Central memory CD8-positive, alpha-beta T cell (primary cell): Measurements from ENCODE around the gene CASTOR1.

ENCODE experiments used
- ATAC-seq: fragments of 150-1000 bp; cut with Tn5 transposase; replicated peaks from 2 replicates; pipeline ENCODE4 v1.10.0; 2022; ENCODE audit warnings: mild to moderate bottlenecking, moderate FRiP score, moderate number of reproducible peaks; ENCODE audit not compliant: poor library complexity, severe bottlenecking; ENCODE audit errors: extremely low read depth
- DNase-seq, 2 donors: peaks; one replicate each; pipeline ENCODE4 v3.0.0; 2021; ENCODE audit warnings: low spot score in 2 of 2
- H3K27ac Mint-ChIP-seq: one replicate; pipeline ENCODE4 v1.8.0; 2022; ENCODE audit warnings: low read depth, mild to moderate bottlenecking, moderate library complexity, mixed read lengths
- H3K27me3 Mint-ChIP-seq: one replicate; pipeline ENCODE4 v1.8.0; 2022; ENCODE audit warnings: mixed read lengths
- H3K36me3 Mint-ChIP-seq: one replicate; pipeline ENCODE4 v1.8.0; 2022; ENCODE audit warnings: mild to moderate bottlenecking, moderate library complexity, mixed read lengths; ENCODE audit not compliant: insufficient read depth
- H3K4me1 Mint-ChIP-seq: one replicate; pipeline ENCODE4 v1.8.0; 2022; ENCODE audit warnings: mixed read lengths
- H3K4me3 Mint-ChIP-seq: one replicate; pipeline ENCODE4 v1.8.0; 2022; ENCODE audit warnings: mild to moderate bottlenecking, moderate library complexity, mixed read lengths
- H3K9me3 Mint-ChIP-seq: one replicate; pipeline ENCODE4 v1.8.0; 2022; ENCODE audit warnings: mixed read lengths

CASTOR1 gene

DNA sequence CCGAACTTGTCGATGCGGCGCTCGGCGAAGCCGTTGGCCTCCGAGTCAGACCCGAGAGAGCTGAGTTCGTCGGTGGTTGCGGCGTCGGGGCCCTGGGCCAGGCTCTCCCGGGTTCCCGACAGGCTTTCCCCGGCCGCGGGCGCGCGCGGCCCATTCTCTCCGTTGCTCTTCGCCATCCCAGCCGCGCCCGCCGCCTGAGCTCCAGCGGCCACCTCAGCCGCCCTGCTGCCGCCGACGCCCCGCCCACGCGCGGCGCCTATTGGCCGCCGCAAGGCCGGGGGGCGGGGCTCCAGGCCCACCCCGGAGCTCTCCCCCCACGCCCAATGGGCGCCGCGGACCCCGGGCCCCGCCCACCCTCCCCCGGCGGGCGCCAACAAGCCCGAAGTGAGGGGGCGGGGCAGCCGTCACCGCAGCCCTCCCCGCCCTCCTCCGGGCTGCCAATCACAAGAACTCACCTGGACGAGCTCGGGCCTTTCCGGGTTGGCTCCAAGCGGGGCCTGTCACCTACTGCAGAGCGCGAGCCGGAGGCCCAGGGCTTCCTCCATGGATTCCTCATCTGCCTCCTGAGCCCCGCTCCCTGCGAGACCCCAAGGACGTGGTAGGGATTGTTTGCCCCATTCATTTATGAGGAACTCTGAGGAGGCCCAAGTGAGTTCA is 37.5 kb upstream of the CASTOR1 start, which contains the start of gene TBC1D10A:
TBC1D10A (minus strand) TSS at position 236 of the 657 bp plus-strand sequence; CDS start at position 176, 60 bp downstream.
- Mint-ChIP-seq H3K4me3 (peak within 1 kb of the TSS; percentile 92), H3K9me3 (no peaks in the 10 kb centered on the region), H3K27ac (peak within 1 kb of the TSS; percentile 90), H3K36me3 (peaks cover 11% of the 10 kb centered on the region), H3K27me3 (no peaks in the 10 kb centered on the region), H3K4me1 (peaks cover 46% of the 10 kb centered on the region)
- DNase-seq, result peak; percentile 76 to 83
- ATAC-seq, result peak; percentile 88

DNA sequence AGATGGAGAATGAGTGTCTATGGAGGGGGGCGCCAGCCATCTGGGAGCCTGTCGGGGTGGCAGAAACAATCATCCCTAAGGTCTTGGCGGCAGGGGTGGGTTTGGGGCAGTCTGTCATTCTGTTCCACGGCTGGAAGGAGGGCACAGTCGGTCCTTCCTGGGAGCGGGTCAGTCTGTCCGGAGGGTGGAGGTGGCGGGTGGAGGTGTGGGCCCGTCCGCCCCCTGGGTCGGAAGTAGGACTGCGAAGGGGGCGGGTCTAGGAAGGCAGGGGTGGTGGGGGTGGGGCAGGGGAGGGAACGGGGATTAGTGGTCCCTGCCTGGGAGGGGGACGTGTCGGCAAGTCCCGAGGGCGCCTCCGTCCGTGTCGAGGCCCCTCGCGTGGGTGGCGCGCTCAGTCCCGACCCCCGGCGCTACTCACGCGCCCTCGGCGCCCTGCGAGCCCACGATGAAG is 37.0 kb upstream of the CASTOR1 start:
- ATAC-seq (peak; percentile 24), DNase-seq (no peak)
- Mint-ChIP-seq H3K36me3 (peaks cover 11% of the 10 kb centered on the region), H3K4me1 (peaks cover 51% of the 10 kb centered on the region), H3K9me3 (no peaks in the 10 kb centered on the region), H3K27me3 (no peaks in the 10 kb centered on the region), H3K4me3 (peak overlapping the region; percentile 92), H3K27ac (peak overlapping the region; percentile 74)

DNA sequence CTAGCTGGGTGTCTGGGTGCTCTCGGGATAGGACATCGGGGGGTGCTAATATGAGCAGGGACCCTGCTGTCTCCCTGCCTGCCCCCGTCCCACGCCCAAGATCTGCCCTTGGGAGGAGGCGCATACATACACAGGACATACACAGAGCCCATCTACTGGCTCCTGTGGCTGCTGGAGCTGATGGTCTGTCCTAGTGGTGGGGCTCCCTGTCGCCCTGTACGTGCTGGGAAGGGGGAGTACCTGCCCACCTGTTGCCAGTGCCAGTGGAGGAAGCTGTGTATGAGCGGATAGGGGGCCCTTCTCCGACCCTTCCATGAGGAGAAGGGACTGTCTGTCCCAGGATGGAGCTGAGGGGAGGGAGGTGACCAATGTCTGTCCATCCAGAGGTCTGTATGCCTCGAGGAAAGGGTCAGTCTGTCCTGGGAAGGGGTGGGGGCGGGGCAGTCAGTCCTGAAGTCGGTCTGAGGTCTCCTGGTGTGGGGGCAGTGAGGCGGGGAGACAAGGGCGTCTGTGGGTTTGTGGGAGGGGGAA is 36.5 kb upstream of the CASTOR1 start:
- H3K27me3 Mint-ChIP-seq, result no peaks in the 10 kb centered on the region
- ATAC-seq, result no peak
- H3K9me3 Mint-ChIP-seq, result no peaks in the 10 kb centered on the region
- DNase-seq, result no peak
- peaks cover 56% of the 10 kb centered on the region for H3K4me1 Mint-ChIP-seq
- H3K27ac Mint-ChIP-seq, result peak overlapping the region; percentile 74
- peaks cover 16% of the 10 kb centered on the region for H3K36me3 Mint-ChIP-seq
- peak overlapping the region; percentile 92 for H3K4me3 Mint-ChIP-seq

DNA sequence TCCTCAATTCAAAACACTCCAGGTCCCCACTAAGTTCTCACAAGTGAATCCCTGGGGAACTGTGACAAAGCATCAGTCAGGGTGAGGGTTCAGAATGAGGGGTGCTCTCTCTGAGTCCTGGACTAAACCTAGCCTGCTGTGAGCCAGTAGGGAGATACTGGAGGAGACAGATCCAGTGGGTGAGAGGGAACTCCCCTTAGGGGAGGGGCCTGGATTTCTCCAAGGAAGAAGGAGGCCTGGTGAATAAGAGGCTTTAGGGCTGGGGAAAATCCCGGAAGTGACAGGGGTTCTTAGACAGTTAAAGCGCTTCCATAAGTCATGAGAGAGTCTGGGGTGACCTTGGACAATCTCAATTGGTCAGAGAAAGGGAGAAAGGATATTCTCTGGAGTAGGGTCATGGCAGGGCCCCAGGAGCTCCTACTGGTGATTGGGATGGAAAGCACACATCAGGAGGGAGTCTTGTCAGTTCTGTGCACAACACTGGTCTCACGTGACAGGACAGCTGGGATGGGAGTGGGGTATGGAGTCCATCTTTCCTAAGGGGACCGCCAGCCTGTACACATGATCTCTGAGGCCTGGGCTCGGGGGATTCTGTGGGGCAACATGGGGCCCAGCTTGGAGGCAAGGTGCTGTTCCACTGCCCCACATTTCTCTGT is 35.9 kb upstream of the CASTOR1 start:
- Mint-ChIP-seq H3K9me3 (no peaks in the 10 kb centered on the region), H3K27me3 (no peaks in the 10 kb centered on the region), H3K4me1 (peaks cover 62% of the 10 kb centered on the region), H3K4me3 (peak overlapping the region; percentile 92), H3K27ac (peak overlapping the region; percentile 74), H3K36me3 (peaks cover 15% of the 10 kb centered on the region)
- ATAC-seq (no peak), DNase-seq (no peak)

DNA sequence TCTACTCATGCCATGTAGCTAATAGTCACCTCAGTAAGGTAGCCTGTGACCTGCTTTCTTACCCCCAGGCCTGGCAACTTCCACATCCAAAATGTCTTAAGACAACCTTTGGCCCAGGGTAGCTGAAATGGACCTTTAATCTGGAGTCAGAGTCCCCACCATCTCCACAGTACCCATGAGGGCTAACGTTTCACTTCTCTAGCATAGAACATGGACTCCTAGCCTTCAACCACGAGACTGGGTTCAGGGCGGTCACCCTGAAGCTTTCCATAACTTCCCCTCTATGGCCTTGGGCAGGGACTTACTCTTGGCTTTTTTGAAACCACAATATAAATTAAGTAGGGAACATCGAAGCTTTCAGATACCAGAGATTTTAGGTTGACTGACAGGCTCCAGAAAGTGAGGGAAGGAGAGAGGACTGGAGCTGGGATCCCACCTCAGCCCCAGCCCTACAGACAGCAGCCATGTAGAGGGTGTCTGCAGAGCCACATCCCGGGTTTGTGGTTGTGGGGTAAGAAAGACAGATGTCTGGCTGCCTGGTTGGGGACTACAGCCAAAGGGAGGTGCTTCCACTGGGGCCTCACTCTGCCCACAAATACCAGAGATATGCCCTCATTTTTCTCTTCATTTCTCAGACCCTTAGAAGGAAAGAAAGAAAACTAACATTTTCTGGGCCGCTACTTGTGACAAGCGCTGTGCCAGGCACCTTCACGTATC is 34.9 kb upstream of the CASTOR1 start:
- DNase-seq (peak in 1 of 2 donors; percentile 33), ATAC-seq (no peak)
- peak overlapping the region; percentile 92 for H3K4me3 Mint-ChIP-seq
- H3K4me1 Mint-ChIP-seq, result peaks cover 72% of the 10 kb centered on the region
- H3K9me3 Mint-ChIP-seq, result no peaks in the 10 kb centered on the region
- H3K27me3 Mint-ChIP-seq, result no peaks in the 10 kb centered on the region
- H3K36me3 Mint-ChIP-seq, result peaks cover 8% of the 10 kb centered on the region
- H3K27ac Mint-ChIP-seq, result peak overlapping the region; percentile 4

DNA sequence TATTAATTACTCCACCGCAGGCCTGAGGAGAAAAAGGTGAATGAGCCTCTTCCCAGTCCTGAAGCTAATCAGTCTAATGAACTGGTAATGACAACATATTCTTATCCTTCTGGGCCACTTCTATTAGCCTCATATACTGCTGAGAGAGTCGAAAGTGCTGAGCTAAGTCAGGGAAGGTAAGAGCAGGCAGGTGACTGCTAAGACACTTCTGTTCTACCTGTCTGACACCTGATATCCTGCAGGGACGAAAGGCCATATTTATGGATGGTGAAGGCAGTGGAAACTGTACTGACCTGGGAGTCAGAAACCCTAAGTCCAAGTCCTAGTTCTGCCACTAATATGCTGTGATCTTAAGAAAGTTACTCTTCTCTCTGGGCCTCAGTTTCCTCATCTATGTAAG is 33.9 kb upstream of the CASTOR1 start:
- Mint-ChIP-seq H3K27ac (peak overlapping the region; percentile 4), H3K4me1 (peaks cover 82% of the 10 kb centered on the region), H3K27me3 (no peaks in the 10 kb centered on the region), H3K36me3 (peaks cover 8% of the 10 kb centered on the region), H3K9me3 (no peaks in the 10 kb centered on the region), H3K4me3 (peak overlapping the region; percentile 92)
- DNase-seq (no peak), ATAC-seq (no peak)

DNA sequence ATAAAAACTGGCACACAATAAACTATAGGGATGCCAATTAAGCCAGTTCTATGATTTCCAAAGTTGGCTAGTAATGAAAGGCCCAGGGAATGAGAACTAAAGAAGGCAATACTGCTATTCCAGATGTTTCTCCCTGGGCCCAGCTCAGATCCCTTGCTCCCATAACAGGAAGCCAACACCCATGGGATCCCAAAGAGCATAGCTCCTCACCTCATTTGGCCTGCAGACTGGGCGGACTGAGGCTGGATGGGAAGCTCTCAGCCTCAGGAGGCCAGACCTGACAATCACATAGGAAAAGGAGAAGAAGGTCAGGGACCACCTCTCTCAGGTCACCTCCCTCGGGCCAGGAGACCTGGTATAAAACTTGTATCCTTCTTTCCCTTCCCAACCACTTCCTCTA is 32.2 kb upstream of the CASTOR1 start:
- Mint-ChIP-seq H3K27me3 (no peaks in the 10 kb centered on the region), H3K4me3 (no peak overlapping the region), H3K27ac (peak overlapping the region; percentile 55), H3K4me1 (peaks cover 86% of the 10 kb centered on the region), H3K9me3 (no peaks in the 10 kb centered on the region), H3K36me3 (peaks cover 11% of the 10 kb centered on the region)
- ATAC-seq (no peak), DNase-seq (no peak)

DNA sequence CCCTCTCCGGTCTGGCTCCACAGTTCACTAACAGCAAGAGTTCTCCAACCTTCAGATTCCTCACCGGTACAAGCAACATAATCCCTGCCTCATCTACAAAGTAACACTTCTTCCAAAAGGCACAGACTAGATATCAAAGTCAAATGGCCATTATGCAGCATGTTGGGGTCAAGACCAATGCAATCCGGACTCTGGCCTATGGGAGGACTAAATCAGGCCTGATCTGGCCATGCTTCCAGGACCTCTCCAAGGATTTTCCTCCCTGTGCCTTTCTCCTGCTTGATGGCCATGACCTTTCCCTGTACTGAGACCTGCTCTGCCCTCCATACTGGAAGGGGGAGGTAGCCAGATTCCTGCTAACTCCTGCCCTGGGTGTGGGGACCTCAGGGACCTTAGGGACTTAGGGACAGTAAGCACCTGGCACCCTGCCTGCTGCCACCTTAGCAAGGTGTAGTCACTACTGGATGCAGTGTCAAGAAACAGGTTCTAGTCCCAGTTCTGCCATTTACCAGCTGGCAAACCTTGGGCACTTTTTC is 30.8 kb upstream of the CASTOR1 start:
- Mint-ChIP-seq H3K4me1 (peaks cover 89% of the 10 kb centered on the region), H3K36me3 (peaks cover 11% of the 10 kb centered on the region), H3K9me3 (no peaks in the 10 kb centered on the region), H3K27me3 (no peaks in the 10 kb centered on the region), H3K27ac (no peak overlapping the region), H3K4me3 (no peak overlapping the region)
- DNase-seq (no peak), ATAC-seq (no peak)

DNA sequence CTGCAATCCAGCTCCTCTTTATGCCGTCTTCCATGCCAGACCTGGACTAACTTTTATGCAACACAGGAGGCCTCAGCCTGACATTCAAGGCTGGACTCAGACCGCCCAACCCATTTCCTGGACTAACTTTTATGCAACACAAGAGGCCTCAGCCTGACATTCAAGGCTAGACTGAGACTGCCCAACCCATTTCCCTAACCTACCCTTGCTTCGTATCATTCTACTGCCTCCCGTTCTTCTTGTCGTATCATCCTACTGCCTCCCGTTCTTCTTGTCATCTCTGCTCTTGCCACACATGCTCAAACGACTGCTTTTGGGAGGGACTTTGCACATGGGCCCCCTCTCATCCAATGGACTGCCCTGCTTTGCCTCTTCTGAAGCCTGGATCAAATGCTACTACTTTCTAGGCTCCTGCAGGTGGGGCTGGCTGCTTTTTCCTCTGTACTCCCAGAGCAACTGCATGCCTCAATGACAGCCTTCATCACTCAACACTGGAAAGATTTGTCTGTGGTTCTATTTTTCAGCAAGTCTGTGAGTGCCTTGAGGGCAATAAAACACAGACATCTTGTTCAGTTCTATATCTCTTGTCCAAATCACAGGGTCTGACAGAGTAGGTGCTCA is 29.6 kb upstream of the CASTOR1 start:
- Mint-ChIP-seq H3K4me3 (peak overlapping the region; percentile 4), H3K27ac (peak overlapping the region; percentile 51), H3K9me3 (no peaks in the 10 kb centered on the region), H3K27me3 (no peaks in the 10 kb centered on the region), H3K36me3 (peaks cover 8% of the 10 kb centered on the region), H3K4me1 (peaks cover 84% of the 10 kb centered on the region)
- DNase-seq (no peak), ATAC-seq (no peak)

DNA sequence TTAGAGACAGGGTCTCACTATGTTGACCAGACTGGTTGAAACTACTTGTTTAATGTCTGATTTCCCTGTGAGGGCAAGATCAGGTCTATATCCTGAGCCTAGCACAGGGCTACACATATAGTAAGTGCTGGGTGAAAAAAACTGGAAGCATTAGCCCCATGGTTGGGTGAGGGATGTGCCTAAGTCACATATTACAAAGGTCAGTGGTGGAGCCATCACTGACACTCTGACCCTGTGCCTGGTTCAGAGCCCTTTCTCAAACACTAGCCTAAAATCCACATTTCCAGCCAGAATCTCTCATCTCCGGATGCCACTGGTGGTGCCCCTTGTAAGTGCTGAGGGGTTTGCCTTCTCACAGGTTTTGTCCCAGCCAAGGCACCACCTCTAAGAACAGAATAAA is 28.5 kb upstream of the CASTOR1 start:
- Mint-ChIP-seq H3K9me3 (no peaks in the 10 kb centered on the region), H3K4me1 (peaks cover 82% of the 10 kb centered on the region), H3K27me3 (no peaks in the 10 kb centered on the region), H3K36me3 (peaks cover 8% of the 10 kb centered on the region), H3K27ac (peak overlapping the region; percentile 52), H3K4me3 (no peak overlapping the region)
- ATAC-seq, result no peak
- no peak for DNase-seq

DNA sequence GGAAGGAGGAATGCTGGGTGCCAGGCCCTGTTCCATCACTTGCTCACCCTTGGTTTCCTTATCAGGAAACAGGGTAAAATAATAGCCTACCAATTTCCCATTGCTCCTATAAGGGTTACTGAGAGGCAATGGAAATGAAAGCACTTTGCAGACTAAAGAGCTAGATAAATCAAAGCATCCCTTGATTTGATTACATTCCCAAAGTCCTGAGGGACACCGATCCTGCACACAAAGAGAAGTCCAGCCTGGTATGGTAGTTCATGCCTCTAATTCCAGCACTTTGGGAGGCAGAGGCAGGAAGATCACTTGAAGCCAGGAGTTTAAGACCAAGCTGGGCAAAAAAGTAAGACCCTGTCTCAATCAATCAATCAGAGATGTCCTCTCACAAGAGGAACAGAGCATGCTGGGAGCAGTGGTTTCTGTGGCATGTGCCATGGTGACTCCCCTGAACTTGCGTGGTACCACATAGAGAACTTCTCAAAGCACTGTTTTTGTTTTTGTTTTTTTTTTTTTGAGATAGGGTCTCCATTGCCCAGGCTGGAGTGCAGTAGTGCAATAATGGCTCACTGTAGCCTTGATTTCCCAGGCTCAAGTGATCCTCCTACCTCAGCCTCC is 26.8 kb upstream of the CASTOR1 start:
- Mint-ChIP-seq H3K27ac (no peak overlapping the region), H3K36me3 (peaks cover 6% of the 10 kb centered on the region), H3K4me1 (peaks cover 89% of the 10 kb centered on the region), H3K9me3 (no peaks in the 10 kb centered on the region), H3K27me3 (no peaks in the 10 kb centered on the region), H3K4me3 (peak overlapping the region; percentile 16)
- DNase-seq, result no peak
- ATAC-seq, result no peak

DNA sequence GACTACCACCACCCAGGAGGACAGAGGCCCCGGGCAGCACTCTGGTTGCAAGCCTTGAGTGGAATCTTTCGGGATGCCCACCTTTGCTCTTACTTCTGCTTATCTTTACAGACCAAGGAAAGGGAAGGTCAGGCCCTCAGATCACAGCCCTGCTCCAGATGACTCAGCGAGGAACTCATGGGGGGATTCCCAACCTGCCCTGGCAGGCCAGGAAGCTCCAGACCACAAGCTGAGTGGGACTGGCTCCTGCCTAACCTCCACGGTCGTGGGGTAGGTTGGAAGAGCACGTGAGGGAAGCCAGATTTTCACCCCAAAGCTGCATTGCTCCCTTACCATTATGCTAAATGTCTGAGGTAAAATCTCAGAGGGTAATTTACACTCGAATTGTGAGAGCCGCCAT is 25.6 kb upstream of the CASTOR1 start:
- ATAC-seq, result no peak
- no peaks in the 10 kb centered on the region for H3K27me3 Mint-ChIP-seq
- H3K27ac Mint-ChIP-seq, result peak overlapping the region; percentile 72
- H3K4me3 Mint-ChIP-seq, result no peak overlapping the region
- no peaks in the 10 kb centered on the region for H3K9me3 Mint-ChIP-seq
- no peak for DNase-seq
- H3K36me3 Mint-ChIP-seq, result peaks cover 6% of the 10 kb centered on the region
- H3K4me1 Mint-ChIP-seq, result peaks cover 89% of the 10 kb centered on the region
